Esophagus squamous epithelium (tissue), 5 donors: ENCODE data around the gene CACNA1D. TPM values are rescaled to one million over a fixed set of nuclear protein-coding genes. Genes with fewer than 3 reads are reported as not detected.

Source experiments
- DNase-seq: peaks from one replicate; lab custom pipeline; 2025; lab: John Stamatoyannopoulos, UW
- H3K27ac ChIP-seq, 4 donors: fragments of 200-600 bp; sonication (generic); one replicate each; pipeline ENCODE4 v1.5.1; 2016 to 2019; ENCODE audit warnings: mild to moderate bottlenecking in 1 of 4
- H3K27me3 ChIP-seq, 4 donors: fragments of 200-600 bp; sonication (generic); 1 replicate in 3 of 4; 2 replicates in 1 of 4; pipeline versions ENCODE4 v1.5.1 to v1.6.0; 2017 to 2021; ENCODE audit warnings: antibody characterized with exemption in 1 of 4
- H3K36me3 ChIP-seq, 3 donors: fragments of 200-600 bp; sonication (generic); one replicate each; pipeline ENCODE4 v1.5.1; 2016 to 2019
- H3K4me1 ChIP-seq, 3 donors: fragments of 200-600 bp; sonication (generic); one replicate each; pipeline ENCODE4 v1.5.1; 2017 to 2019
- H3K4me3 ChIP-seq, 4 donors: fragments of 200-600 bp; sonication (generic); 1 replicate in 3 of 4; 2 replicates in 1 of 4; pipeline ENCODE4 v1.5.1; 2016 to 2019; ENCODE audit warnings: mild to moderate bottlenecking in 2 of 4, moderate library complexity in 1 of 4
- H3K9me3 ChIP-seq, 3 donors: fragments of 200-600 bp; sonication (generic); one replicate each; pipeline ENCODE4 v1.5.1; 2016 to 2019
- CTCF ChIP-seq, 6 experiments: fragments of 450-650 bp in 4 of 6; fragments of 200-600 bp in 2 of 6; sonication (generic) in 2 of 6; IDR thresholded peaks; one replicate each; pipeline ENCODE4 v1.5.1; 2016 to 2019; ENCODE audit warnings: antibody characterized with exemption in 6 of 6, mild to moderate bottlenecking in 4 of 6, moderate library complexity in 4 of 6
- POLR2A ChIP-seq, 4 donors: fragments of 450-650 bp; IDR thresholded peaks; one replicate each; pipeline ENCODE4 v1.6.1; 2017; ENCODE audit warnings: antibody characterized with exemption in 4 of 4, mild to moderate bottlenecking in 4 of 4, moderate library complexity in 3 of 4
- WGBS, 2 donors: methylation state at CpG; one replicate each; pipeline ENCODE4 v1.1.5; 2018; 5-methylcytosine and 5-hydroxymethylcytosine counted together
- intact Hi-C: fragments of 100-400 bp; cut with DNase I; formaldehyde crosslinking; loops from one replicate; pipeline ENCODE4 v1.15.0; 2022
- total RNA-seq, 4 donors: library from RNA; depleted of rRNA; stranded (reverse); fragments of >200 nt; gene quantifications; one replicate each; pipeline ENCODE4 v1.1.0, GENCODE V29; 2016
- donor health status: DM: yes; HTN: yes; CAD: no.

The CACNA1D gene
- total RNA-seq, 4 donors from 2014 or later, result 0.56 to 4.5 (median 3.1) TPM

- DNase-seq, result no peak
- Histone ChIP-seq H3K4me1 (no peaks in the 10 kb centered on the region), H3K9me3 (no peaks in the 10 kb centered on the region), H3K36me3 (no peaks in the 10 kb centered on the region), H3K4me3 (no peak overlapping the region), H3K27me3 (peaks cover 0 to 11% (median 0%) of the 10 kb centered on the region in 4 donors), H3K27ac (no peak overlapping the region)
- TF ChIP-seq POLR2A (IDR thresholded peaks at IDR 0.05) (no peak), CTCF (IDR thresholded peaks at IDR 0.05) (no peak)
- intact Hi-C loops, result no loop called here
- WGBS, 2 donors, result 83 to 87% methylated on average over 2 of the region's 2 CpGs
Observed at GRCh38 chr3:53483821-53484220, 10.6 kb upstream of the CACNA1D start.

DNA sequence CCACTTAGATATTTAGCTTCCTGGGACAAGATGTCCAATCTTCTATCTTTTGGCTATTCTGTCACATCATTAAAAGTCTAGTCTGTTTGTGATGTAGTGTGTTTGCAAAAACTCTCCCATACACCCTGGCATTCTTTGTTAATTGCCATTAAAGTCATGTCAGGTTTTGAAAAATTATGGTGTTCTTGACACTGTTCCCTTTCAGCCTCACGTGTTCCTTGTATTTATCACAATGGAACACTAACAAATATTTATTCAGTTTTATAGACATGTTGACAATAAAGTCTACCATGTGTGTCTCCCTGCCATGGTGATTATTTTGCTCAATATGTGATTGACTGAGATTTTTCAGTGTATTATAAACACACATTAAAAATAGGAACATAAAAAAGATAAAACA lies 9.4 kb upstream of the CACNA1D start:
- H3K36me3 ChIP-seq, result no peaks in the 10 kb centered on the region
- no peak for DNase-seq
- H3K9me3 ChIP-seq, result no peaks in the 10 kb centered on the region
- intact Hi-C loops, result no loop called here
- no peaks in the 10 kb centered on the region for H3K4me1 ChIP-seq
- no peak overlapping the region for H3K27ac ChIP-seq
- H3K27me3 ChIP-seq, result peaks cover 0 to 3% (median 0%) of the 10 kb centered on the region in 4 donors
- H3K4me3 ChIP-seq, result no peak overlapping the region
- TF ChIP-seq CTCF (IDR thresholded peaks at IDR 0.05), result no peak
- no peak for TF ChIP-seq POLR2A (IDR thresholded peaks at IDR 0.05)
- WGBS, 2 donors, result 37 to 47% methylated on average over 1 of the region's 1 CpG

- Histone ChIP-seq H3K36me3 (no peaks in the 10 kb centered on the region), H3K9me3 (no peaks in the 10 kb centered on the region), H3K27ac (no peak overlapping the region), H3K4me1 (no peaks in the 10 kb centered on the region), H3K27me3 (peaks cover 0 to 8% (median 0%) of the 10 kb centered on the region in 4 donors), H3K4me3 (no peak overlapping the region)
- DNase-seq, result no peak
- TF ChIP-seq CTCF (IDR thresholded peaks at IDR 0.05), result no peak
- TF ChIP-seq POLR2A (IDR thresholded peaks at IDR 0.05), result no peak
- intact Hi-C loops, result no loop called here
- WGBS, 2 donors, result 45 to 48% methylated on average over 3 of the region's 3 CpGs
Observed at GRCh38 chr3:53485675-53486403, 8.6 kb upstream of the CACNA1D start.

DNA sequence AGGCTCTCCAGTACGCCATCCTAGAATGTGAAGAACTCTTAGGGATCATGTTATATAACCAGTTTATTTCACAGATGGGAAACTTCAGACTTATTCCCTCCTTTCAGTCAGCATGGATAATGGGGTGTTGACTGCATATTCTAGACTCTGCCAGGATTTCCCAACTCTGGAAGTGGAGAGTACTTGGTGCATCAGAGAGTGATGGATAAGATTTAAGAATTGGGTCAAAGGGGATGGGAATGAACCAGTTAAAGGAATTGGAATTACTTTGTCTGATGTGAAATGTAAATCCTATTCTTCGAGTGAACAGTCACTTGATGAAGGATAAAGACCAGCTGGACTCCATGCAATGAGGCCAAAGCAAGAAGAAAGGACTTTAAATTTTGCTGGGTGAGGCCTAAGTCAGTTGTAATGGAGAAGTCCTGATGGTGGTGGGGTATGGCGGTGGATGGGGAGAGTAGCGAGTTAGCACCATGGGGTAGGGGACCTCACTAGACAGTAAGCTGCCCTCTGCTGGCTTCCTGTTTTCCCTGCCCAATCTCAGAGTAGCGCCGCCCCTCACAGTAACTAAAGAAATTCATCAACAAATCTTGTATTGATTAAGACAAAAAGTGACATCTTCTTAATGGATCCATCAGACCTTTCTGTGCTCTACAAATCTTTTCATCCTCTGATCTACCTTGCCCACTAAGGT lies 7.3 kb upstream of the CACNA1D start:
- intact Hi-C loops, result no loop called here
- no peak overlapping the region for H3K27ac ChIP-seq
- peaks cover 0 to 21% (median 0%) of the 10 kb centered on the region in 4 donors for H3K27me3 ChIP-seq
- no peaks in the 10 kb centered on the region for H3K4me1 ChIP-seq
- DNase-seq, result no peak
- H3K9me3 ChIP-seq, result no peaks in the 10 kb centered on the region
- H3K36me3 ChIP-seq, result no peaks in the 10 kb centered on the region
- WGBS, 2 donors, result 67 to 86% methylated on average over 6 of the region's 6 CpGs
- no peak overlapping the region for H3K4me3 ChIP-seq
- no peak for TF ChIP-seq CTCF (IDR thresholded peaks at IDR 0.05)

DNA sequence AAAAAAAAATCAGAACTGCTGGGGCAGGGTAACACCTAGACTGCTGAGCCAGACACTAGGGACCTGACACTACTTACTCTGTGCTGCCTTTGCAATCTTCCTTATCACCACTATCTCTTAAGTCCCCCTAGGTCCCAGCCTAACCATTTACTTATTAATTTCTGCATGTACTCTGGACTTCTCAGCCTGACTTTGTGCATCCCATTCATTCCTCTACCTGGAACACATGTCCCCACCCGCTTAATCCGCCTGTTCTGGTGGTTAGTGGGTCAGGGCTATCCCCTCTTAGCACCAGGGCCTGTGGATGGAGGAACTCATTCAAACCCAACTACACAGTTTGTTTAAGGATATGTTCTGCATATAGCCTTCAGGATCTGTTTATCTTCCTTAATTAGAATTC lies 5.0 kb upstream of the CACNA1D start:
- WGBS, 2 donors, result 90 to 100% methylated on average over 2 of the region's 2 CpGs
- intact Hi-C loops, result no loop called here
- no peaks in the 10 kb centered on the region for H3K36me3 ChIP-seq

More for the DNA sequence above, 5.0 kb upstream of the CACNA1D start:
- H3K4me3 ChIP-seq, result no peak overlapping the region
- no peak for DNase-seq
- peaks cover 5 to 13% (median 7%) of the 10 kb centered on the region in 3 donors for H3K4me1 ChIP-seq
- peaks cover 0 to 43% (median 0%) of the 10 kb centered on the region in 4 donors for H3K27me3 ChIP-seq
- H3K9me3 ChIP-seq, result no peaks in the 10 kb centered on the region
- H3K27ac ChIP-seq, result no peak overlapping the region
- TF ChIP-seq POLR2A (IDR thresholded peaks at IDR 0.05) (no peak), CTCF (IDR thresholded peaks at IDR 0.05) (no peak)
